C4-2B (cell line): ENCODE measurements around the gene EML5.

ENCODE experiments used
- H3K27ac ChIP-seq: fragments of 450-650 bp; 2 replicates; pipeline ENCODE4 v1.5.1; 2017
- CTCF ChIP-seq: fragments of 450-650 bp; conservative IDR thresholded peaks from 2 replicates; pipeline ENCODE4 v1.5.1; 2017; ENCODE audit warnings: mild to moderate bottlenecking
- ZFX ChIP-seq: fragments of 450-650 bp; IDR thresholded peaks from 2 replicates; pipeline ENCODE4 v1.6.1; 2017

The EML5 gene

DNA sequence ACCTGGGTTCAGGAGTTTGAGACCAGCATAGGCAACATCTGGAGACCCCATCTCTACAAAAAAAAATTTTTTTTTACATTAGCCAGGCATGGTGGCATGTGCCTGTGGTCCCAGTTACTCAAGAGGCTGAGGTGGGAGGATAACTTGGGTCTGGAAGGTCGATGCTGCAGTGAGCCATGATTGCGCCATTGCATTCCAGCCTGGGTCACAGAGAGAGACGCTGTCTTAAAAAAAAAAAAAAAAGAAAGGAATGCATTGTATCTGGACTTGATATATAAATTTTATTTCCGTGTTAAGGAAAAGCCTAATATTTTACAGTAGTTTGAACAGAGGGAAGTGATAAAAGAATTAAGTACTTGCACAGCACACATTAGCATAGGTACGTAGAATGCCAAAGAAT is 132.7 kb downstream of the EML5 start:
- no peak overlapping the region for H3K27ac ChIP-seq
- TF ChIP-seq ZFX (no peak), CTCF (no peak)

DNA sequence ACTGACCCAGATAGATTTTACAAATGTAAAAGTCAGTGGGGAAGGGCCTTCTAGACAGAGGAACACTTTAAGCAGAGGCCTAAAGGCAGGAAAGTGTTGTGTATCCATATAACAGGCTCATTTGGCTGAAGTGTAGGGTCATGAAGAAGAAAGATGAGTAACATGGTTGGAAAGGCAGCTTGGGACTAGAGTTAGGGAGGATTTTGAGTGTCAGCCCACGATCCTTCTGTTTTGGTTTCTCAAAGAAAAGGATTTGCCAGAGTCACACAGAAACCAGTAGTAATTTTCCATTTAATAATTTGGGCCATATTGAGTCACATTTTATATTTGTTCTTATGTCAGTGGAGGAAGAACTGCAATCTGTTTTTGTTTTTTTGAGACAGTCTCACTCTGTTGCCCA is 153.5 kb downstream of the EML5 start:
- no peak for TF ChIP-seq CTCF
- no peak for TF ChIP-seq ZFX

DNA sequence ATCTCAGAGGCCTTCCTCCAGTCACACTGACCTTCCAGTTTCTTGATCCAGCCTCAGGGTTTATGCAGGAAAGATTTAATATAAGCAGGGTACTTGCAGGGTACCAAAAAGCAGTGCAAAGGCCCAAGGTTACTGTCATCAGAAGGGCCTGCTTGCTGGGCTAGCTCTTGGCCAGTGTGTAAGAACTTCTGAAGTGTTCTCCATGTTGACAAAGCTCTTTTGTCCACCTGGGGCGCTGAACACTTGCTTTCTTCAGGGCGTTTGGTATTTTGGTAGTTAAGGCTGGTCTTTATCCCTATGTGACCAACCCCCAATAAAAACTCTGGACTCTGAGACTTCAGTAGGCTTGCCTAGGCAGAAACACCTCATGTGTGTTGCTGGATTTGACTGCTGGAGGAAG is 160.2 kb downstream of the EML5 start:
- no peak overlapping the region for H3K27ac ChIP-seq
- TF ChIP-seq ZFX (no peak), CTCF (no peak)

More for the DNA sequence above, 153.5 kb downstream of the EML5 start:
- H3K27ac ChIP-seq, result no peak overlapping the region

GRCh38 chr14:88631091-88631490 is 161.7 kb downstream of the EML5 start:
- H3K27ac ChIP-seq, result no peak overlapping the region
- TF ChIP-seq CTCF (no peak), ZFX (no peak)

DNA sequence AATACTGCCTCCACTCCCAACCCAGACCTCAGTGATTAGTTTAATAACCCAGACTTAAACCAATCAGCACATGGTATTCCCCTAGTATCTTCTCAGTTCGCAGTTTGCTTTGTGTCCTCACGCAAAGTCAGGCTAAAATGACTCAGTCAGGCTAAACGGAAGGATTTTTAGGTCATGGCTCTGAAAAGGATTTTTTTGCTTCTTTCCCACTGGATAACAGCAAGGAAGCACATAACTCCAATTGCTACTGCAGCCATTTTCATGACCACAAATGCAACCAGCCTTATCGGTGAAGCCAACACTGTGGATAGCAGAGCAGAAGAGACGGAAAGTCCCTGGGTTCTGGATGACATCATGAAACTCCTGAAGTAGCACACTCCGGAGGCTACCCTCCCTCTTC is 162.2 kb downstream of the EML5 start:
- no peak overlapping the region for H3K27ac ChIP-seq
- no peak for TF ChIP-seq CTCF
- no peak for TF ChIP-seq ZFX

GRCh38 chr14:88628462-88628861 is 164.3 kb downstream of the EML5 start:
- TF ChIP-seq ZFX (no peak), CTCF (no peak)
- H3K27ac ChIP-seq, result no peak overlapping the region

DNA sequence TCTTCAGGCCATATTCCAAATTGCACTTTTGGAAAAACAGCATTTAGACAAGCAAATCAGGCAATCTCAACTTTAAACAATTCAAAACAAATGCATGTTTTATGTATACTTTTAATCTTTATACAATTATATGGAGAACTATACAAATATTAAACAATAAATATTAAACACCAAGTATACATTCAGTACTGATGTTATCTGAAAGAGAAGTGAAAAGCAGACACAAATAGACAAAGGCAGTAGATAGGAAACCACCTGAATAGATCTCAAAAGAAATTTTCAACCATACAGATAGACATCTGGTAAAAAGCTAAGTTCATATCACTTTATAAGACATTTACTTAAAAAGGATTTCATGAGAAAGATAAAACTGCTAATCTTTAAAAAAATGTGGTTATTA is 164.7 kb downstream of the EML5 start:
- TF ChIP-seq CTCF (no peak), ZFX (no peak)
- H3K27ac ChIP-seq, result no peak overlapping the region
